Mesenchymal stem cell (in vitro differentiated cells and primary cell): ENCODE measurements around the gene CLEC4A.

Experiments
- DNase-seq: peaks from one replicate; pipeline ENCODE4 v3.0.0-alpha.2; 2013
- H2AFZ ChIP-seq: one replicate; pipeline ENCODE4 v1.6.1; 2013; ENCODE audit warnings: low read depth, mild to moderate bottlenecking, control low read depth, inconsistent platforms, low read length, moderate library complexity
- H2AK5ac ChIP-seq: 2 replicates; pipeline ENCODE4 v1.6.1; 2013; ENCODE audit warnings: low read length, moderate library complexity, mild to moderate bottlenecking, inconsistent platforms; ENCODE audit not compliant: severe bottlenecking
- H2BK120ac ChIP-seq: one replicate; pipeline ENCODE4 v1.6.1; 2013; ENCODE audit warnings: low read depth, mild to moderate bottlenecking, inconsistent platforms, low read length, moderate library complexity
- H2BK12ac ChIP-seq, 2 experiments: one replicate each; pipeline ENCODE4 v1.6.1; 2013; ENCODE audit warnings: inconsistent platforms in 2 of 2, low read length in 2 of 2, mild to moderate bottlenecking in 2 of 2, moderate library complexity in 2 of 2, control low read depth in 1 of 2
- H2BK15ac ChIP-seq: one replicate; pipeline ENCODE4 v1.6.1; 2013; ENCODE audit warnings: mild to moderate bottlenecking, low read depth, inconsistent platforms; ENCODE audit not compliant: poor library complexity, severe bottlenecking
- H2BK5ac ChIP-seq: 2 replicates; pipeline ENCODE4 v1.6.1; 2013; ENCODE audit warnings: low read depth, mild to moderate bottlenecking, low read length, control low read depth, inconsistent platforms; ENCODE audit not compliant: poor library complexity, severe bottlenecking
- H3K14ac ChIP-seq, 2 experiments: one replicate each; pipeline ENCODE4 v1.6.1; 2013; ENCODE audit warnings: inconsistent platforms in 2 of 2, low read length in 2 of 2, control low read depth in 1 of 2, mild to moderate bottlenecking in 1 of 2, moderate library complexity in 1 of 2
- H3K18ac ChIP-seq, 2 experiments: one replicate each; pipeline ENCODE4 v1.6.1; 2013; ENCODE audit warnings: inconsistent platforms in 2 of 2, low read length in 2 of 2, control low read depth in 1 of 2, low read depth in 1 of 2, mild to moderate bottlenecking in 1 of 2
- H3K23ac ChIP-seq, 2 experiments: one replicate each; pipeline ENCODE4 v1.6.1; 2013; ENCODE audit warnings: inconsistent platforms in 2 of 2, low read length in 2 of 2, mild to moderate bottlenecking in 2 of 2, moderate library complexity in 2 of 2, control low read depth in 1 of 2
- H3K27ac ChIP-seq: 2 replicates; pipeline ENCODE4 v1.5.1; 2013; ENCODE audit warnings: mild to moderate bottlenecking, moderate library complexity, low read length, control low read depth, inconsistent platforms; ENCODE audit not compliant: poor library complexity, severe bottlenecking
- H3K27me3 ChIP-seq, 2 experiments: 2 replicates each; pipeline versions ENCODE4 v1.6.1 to v1.7.0; 2013; ENCODE audit warnings: low read length in 2 of 2, mild to moderate bottlenecking in 2 of 2, moderate library complexity in 2 of 2, control low read depth in 1 of 2, inconsistent platforms in 1 of 2; ENCODE audit not compliant: control insufficient read depth in 1 of 2, insufficient read depth in 1 of 2
- H3K36me3 ChIP-seq, 2 experiments: 2 replicates each; pipeline versions ENCODE4 v1.6.1 to v1.7.0; 2013; ENCODE audit warnings: low read length in 2 of 2, control low read depth in 1 of 2, inconsistent platforms in 1 of 2, low read depth in 1 of 2, mild to moderate bottlenecking in 1 of 2; ENCODE audit not compliant: insufficient read depth in 2 of 2, control insufficient read depth in 1 of 2
- H3K4ac ChIP-seq, 2 experiments: one replicate each; pipeline ENCODE4 v1.6.1; 2013; ENCODE audit warnings: inconsistent platforms in 2 of 2, low read length in 2 of 2, mild to moderate bottlenecking in 2 of 2, moderate library complexity in 2 of 2, control low read depth in 1 of 2, low read depth in 1 of 2
- H3K4me1 ChIP-seq: 2 replicates; pipeline ENCODE4 v1.6.1; 2013; ENCODE audit warnings: low read depth, low read length, control low read depth; ENCODE audit not compliant: control insufficient read depth, insufficient read depth
- H3K4me2 ChIP-seq: 2 replicates; pipeline ENCODE4 v1.6.1; 2013; ENCODE audit warnings: low read length, mild to moderate bottlenecking, inconsistent platforms; ENCODE audit not compliant: poor library complexity, severe bottlenecking
- H3K4me3 ChIP-seq, 2 experiments: 2 replicates each; pipeline versions ENCODE4 v1.5.1 to v1.7.0; 2013; ENCODE audit warnings: low read length in 2 of 2, mild to moderate bottlenecking in 2 of 2, control low read depth in 1 of 2, low read depth in 1 of 2; ENCODE audit not compliant: insufficient read depth in 1 of 2
- H3K79me1 ChIP-seq: replicated peaks from 2 replicates; pipeline ENCODE4 v1.6.1; 2013; ENCODE audit warnings: mild to moderate bottlenecking, control low read depth, low read length, inconsistent platforms; ENCODE audit not compliant: poor library complexity, severe bottlenecking
- H3K9ac ChIP-seq: 2 replicates; pipeline ENCODE4 v1.7.0; 2013; ENCODE audit warnings: mild to moderate bottlenecking, low read length, moderate library complexity
- H3K9me3 ChIP-seq: 2 replicates; pipeline ENCODE4 v1.7.0; 2013; ENCODE audit warnings: mild to moderate bottlenecking, low read length; ENCODE audit not compliant: control insufficient read depth
- H4K8ac ChIP-seq: one replicate; pipeline ENCODE4 v1.6.1; 2013; ENCODE audit warnings: inconsistent platforms, mild to moderate bottlenecking, low read length, moderate library complexity
- H4K91ac ChIP-seq: one replicate; pipeline ENCODE4 v1.6.1; 2013; ENCODE audit warnings: mild to moderate bottlenecking, low read length, inconsistent platforms
- WGBS: methylation state at CpG from one replicate; pipeline ENCODE4 v1.1.7; 2013; ENCODE audit warnings: mixed read lengths; 5-methylcytosine and 5-hydroxymethylcytosine counted together

Gene CLEC4A

GRCh38 chr12:8143261-8143660, 19.8 kb downstream of the CLEC4A start:
- H2BK12ac ChIP-seq, result no peak overlapping the region
- no peak overlapping the region for H3K23ac ChIP-seq
- H3K4ac ChIP-seq, result no peak overlapping the region
- no peak overlapping the region for H2BK120ac ChIP-seq
- H2BK15ac ChIP-seq, result no peak overlapping the region
- H3K27ac ChIP-seq, result no peak overlapping the region
- H4K91ac ChIP-seq, result no peak overlapping the region
- H3K14ac ChIP-seq, result no peak overlapping the region
- no peaks in the 10 kb centered on the region for H3K9me3 ChIP-seq
- no peak overlapping the region for H3K18ac ChIP-seq
- no peak overlapping the region for H3K9ac ChIP-seq
- H2AFZ ChIP-seq, result no peak overlapping the region
- H2BK5ac ChIP-seq, result no peak overlapping the region
- H3K27me3 ChIP-seq, result no peaks in the 10 kb centered on the region
- peaks cover 8% of the 10 kb centered on the region for H3K4me1 ChIP-seq
- no peak overlapping the region for H3K4me2 ChIP-seq
- H3K4me3 ChIP-seq, result no peak overlapping the region
- no peak overlapping the region for H2AK5ac ChIP-seq
- DNase-seq, result no peak
- H3K36me3 ChIP-seq, result peaks cover 0 to 5% of the 10 kb centered on the region in 2 experiments
- H3K79me1 ChIP-seq, result no peaks in the 10 kb centered on the region
- no peak overlapping the region for H4K8ac ChIP-seq

GRCh38 chr12:8145754-8146441, 22.5 kb downstream of the CLEC4A start:
- no peaks in the 10 kb centered on the region for H3K27me3 ChIP-seq
- 76% methylated on average over 19 of the region's 19 CpGs for WGBS

GRCh38 chr12:8146442-8146771, 23.0 kb downstream of the CLEC4A start:
- Histone ChIP-seq H3K36me3 (no peaks in the 10 kb centered on the region), H2BK15ac (no peak overlapping the region), H3K4me1 (peaks cover 8% of the 10 kb centered on the region), H4K91ac (no peak overlapping the region), H3K27me3 (no peaks in the 10 kb centered on the region), H2BK12ac (no peak overlapping the region), H2BK5ac (no peak overlapping the region), H3K9ac (peak overlapping the region; percentile 64), H3K4me3 (peak overlapping the region in 1 of 2 experiments; percentile 64), H3K4me2 (no peak overlapping the region), H4K8ac (no peak overlapping the region), H3K14ac (no peak overlapping the region), H2AFZ (no peak overlapping the region), H2AK5ac (no peak overlapping the region), H3K9me3 (no peaks in the 10 kb centered on the region), H3K79me1 (no peaks in the 10 kb centered on the region), H2BK120ac (no peak overlapping the region), H3K27ac (no peak overlapping the region), H3K18ac (no peak overlapping the region), H3K23ac (no peak overlapping the region), H3K4ac (no peak overlapping the region)
- DNase-seq, result no peak
- 88% methylated on average over 4 of the region's 4 CpGs for WGBS

More at GRCh38 chr12:8145754-8146441, 22.5 kb downstream of the CLEC4A start:
- H2BK120ac ChIP-seq, result no peak overlapping the region
- no peak overlapping the region for H2BK12ac ChIP-seq
- H3K4ac ChIP-seq, result no peak overlapping the region
- no peak overlapping the region for H3K14ac ChIP-seq
- no peaks in the 10 kb centered on the region for H3K79me1 ChIP-seq
- H2BK15ac ChIP-seq, result no peak overlapping the region
- H3K18ac ChIP-seq, result no peak overlapping the region
- no peaks in the 10 kb centered on the region for H3K9me3 ChIP-seq
- peaks cover 8% of the 10 kb centered on the region for H3K4me1 ChIP-seq
- H4K8ac ChIP-seq, result no peak overlapping the region
- DNase-seq, result peak; percentile 34
- no peak overlapping the region for H2AK5ac ChIP-seq
- H2BK5ac ChIP-seq, result no peak overlapping the region
- H3K23ac ChIP-seq, result no peak overlapping the region
- H3K27ac ChIP-seq, result no peak overlapping the region
- H3K9ac ChIP-seq, result peak overlapping the region; percentile 64
- no peak overlapping the region for H3K4me2 ChIP-seq
- H4K91ac ChIP-seq, result no peak overlapping the region
- H3K36me3 ChIP-seq, result no peaks in the 10 kb centered on the region
- no peak overlapping the region for H2AFZ ChIP-seq
- H3K4me3 ChIP-seq, result peak overlapping the region in 1 of 2 experiments; percentile 64

- Histone ChIP-seq H4K8ac (no peak overlapping the region), H3K23ac (no peak overlapping the region), H2BK120ac (no peak overlapping the region), H2BK15ac (no peak overlapping the region), H2AFZ (no peak overlapping the region), H2BK12ac (no peak overlapping the region), H3K79me1 (no peaks in the 10 kb centered on the region), H3K36me3 (no peaks in the 10 kb centered on the region), H3K9me3 (no peaks in the 10 kb centered on the region), H3K4me3 (no peak overlapping the region), H3K4ac (no peak overlapping the region), H3K27me3 (peaks cover 0 to 6% of the 10 kb centered on the region in 2 experiments), H3K4me1 (no peaks in the 10 kb centered on the region), H3K27ac (no peak overlapping the region), H3K14ac (no peak overlapping the region), H3K18ac (no peak overlapping the region), H3K4me2 (no peak overlapping the region), H4K91ac (no peak overlapping the region), H3K9ac (no peak overlapping the region), H2AK5ac (no peak overlapping the region), H2BK5ac (no peak overlapping the region)
- no peak for DNase-seq
These were observed 31.1 kb downstream of the CLEC4A start for GRCh38 chr12:8154526-8154925.
